Pancreas (tissue), 10 donors: ENCODE results near the gene RAPGEF4. TPM values are rescaled to one million over a fixed set of nuclear protein-coding genes. Genes with fewer than 3 reads are reported as not detected.
"Not testable (repeated sequence)": the region's sequence is repeated elsewhere in the genome, so short reads cannot be mapped to it uniquely, and the experiment has no call there.

ENCODE experiments used
- ATAC-seq, 4 donors: fragments of 200-7000 bp; cut with Tn5 transposase; one replicate each; pipeline versions ENCODE4 v1.8.0 to v1.9.1; 2020; ENCODE audit warnings: mild to moderate bottlenecking in 4 of 4, moderate library complexity in 4 of 4
- DNase-seq, 6 donors: peaks; one replicate each; pipeline ENCODE4 v3.0.0-alpha.2; 2020
- FAIRE-seq: peaks from 2 replicates; lab custom pipeline; 2012; peaks lifted over from hg19 to GRCh38; lab: Jason Lieb, UNC
- H3K27ac ChIP-seq, 4 donors: fragments of 200-600 bp; sonication (generic); 1 replicate in 3 of 4; 2 replicates in 1 of 4; pipeline versions ENCODE4 v1.5.0 to v1.8.0; 2020
- H3K27me3 ChIP-seq, 4 donors: fragments of 200-600 bp; one replicate each; pipeline ENCODE4 v1.8.0; 2021
- H3K36me3 ChIP-seq, 3 donors: fragments of 200-600 bp; sonication (generic) in 1 of 3; one replicate each; pipeline versions ENCODE4 v1.5.0 to v1.8.0; 2020 to 2021
- H3K4me1 ChIP-seq, 3 donors: fragments of 200-600 bp; one replicate each; pipeline ENCODE4 v1.8.0; 2021
- H3K4me3 ChIP-seq, 4 donors: fragments of 200-600 bp; sonication (generic) in 2 of 4; one replicate each; pipeline versions ENCODE4 v1.5.0 to v1.8.0; 2020 to 2021
- H3K9me3 ChIP-seq, 4 donors: fragments of 200-600 bp; one replicate each; pipeline ENCODE4 v1.8.0; 2021
- WGBS, 2 donors: extraction: QIAGEN DNeasy Blood & Tissue Kit; methylation state at CpG; one replicate each; pipeline ENCODE4 v1.1.7; 2013; 5-methylcytosine and 5-hydroxymethylcytosine counted together
- intact Hi-C, 3 donors: fragments of 100-400 bp; cut with DNase I; formaldehyde crosslinking; loops; one replicate each; pipeline versions ENCODE4 v1.11.1 to v1.14.2; 2022
- polyA plus RNA-seq, 2 donors: library from polyadenylated mRNA; stranded (reverse); fragments of 200-250 nt; gene quantifications; one replicate each; pipeline ENCODE4 v1.2.3, GENCODE V29; 2013
- total RNA-seq, 6 donors: library from RNA; stranded (reverse); fragmentation: NEBNext Ultra II Directional in 4 of 6; extraction: Animal tissue kit (Norgen Biotek cat#: 25700) in 4 of 6; gene quantifications; one replicate each; pipeline versions ENCODE4 v1.2.1 to v1.2.4, GENCODE V29; 2021 to 2023
- TF ChIP-seq, protein P1 (sequence below), 4 donors: fragments of 200-600 bp; sonication (generic) in 3 of 4; IDR thresholded peaks; one replicate each; pipeline versions ENCODE4 v1.5.0 to v1.8.0; 2021; ENCODE audit warnings: antibody characterized with exemption in 4 of 4
- donor health status: healthy with polysubstance abuse.
- donor health status: DM: no; HTN: no; CAD: no; lungs with moderate emphysema.
- donor health status: DM: no; HTN: no; CAD: no.
- donor health status: control.
- donor health status: control.
- donor health status: Bipolar disorder and iron deficiency.
- donor health status: DM: yes; HTN: yes; CAD: no.
- donor health status: DM: no; HTN: no; CAD: no.
- donor health status: DM: no; HTN: no; CAD: no.
- donor health status: DM: yes; HTN: yes; CAD: no.

Gene RAPGEF4
- total and polyA plus RNA-seq, 8 donors: 2.1 to 9.0 (median 5.1) TPM

DNA sequence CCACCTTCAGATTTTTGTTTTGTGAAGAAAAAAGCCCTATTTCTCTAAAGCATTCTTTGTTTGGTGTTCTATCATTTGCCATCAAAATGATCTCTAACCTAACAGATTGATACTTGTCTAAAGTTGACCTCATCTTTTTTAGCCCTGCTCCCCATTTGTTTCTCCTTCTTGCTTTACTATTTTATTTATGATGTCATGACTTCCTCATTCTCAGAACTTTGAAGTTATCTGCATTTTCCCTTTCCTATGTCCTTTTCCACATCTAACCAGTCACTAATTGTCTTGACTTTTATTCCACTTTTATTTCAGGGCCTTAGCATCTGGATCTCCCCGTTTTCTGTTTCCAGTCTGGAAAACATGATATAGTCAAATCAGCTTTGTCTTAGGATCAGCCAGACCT is 8.3 kb downstream of the RAPGEF4 start:
- intact Hi-C loops: no loop called here
- FAIRE-seq (no peak), DNase-seq (no peak), ATAC-seq (no peak)
- Histone ChIP-seq H3K27ac (no peak overlapping the region), H3K27me3 (no peaks in the 10 kb centered on the region), H3K4me1 (no peaks in the 10 kb centered on the region), H3K36me3 (no peaks in the 10 kb centered on the region), H3K4me3 (no peak overlapping the region), H3K9me3 (peaks cover 0 to 4% (median 0%) of the 10 kb centered on the region in 4 donors)
- 75% methylated on average over 1 of the region's 1 CpG for WGBS, 2 donors
- TF ChIP-seq, protein P1, sequence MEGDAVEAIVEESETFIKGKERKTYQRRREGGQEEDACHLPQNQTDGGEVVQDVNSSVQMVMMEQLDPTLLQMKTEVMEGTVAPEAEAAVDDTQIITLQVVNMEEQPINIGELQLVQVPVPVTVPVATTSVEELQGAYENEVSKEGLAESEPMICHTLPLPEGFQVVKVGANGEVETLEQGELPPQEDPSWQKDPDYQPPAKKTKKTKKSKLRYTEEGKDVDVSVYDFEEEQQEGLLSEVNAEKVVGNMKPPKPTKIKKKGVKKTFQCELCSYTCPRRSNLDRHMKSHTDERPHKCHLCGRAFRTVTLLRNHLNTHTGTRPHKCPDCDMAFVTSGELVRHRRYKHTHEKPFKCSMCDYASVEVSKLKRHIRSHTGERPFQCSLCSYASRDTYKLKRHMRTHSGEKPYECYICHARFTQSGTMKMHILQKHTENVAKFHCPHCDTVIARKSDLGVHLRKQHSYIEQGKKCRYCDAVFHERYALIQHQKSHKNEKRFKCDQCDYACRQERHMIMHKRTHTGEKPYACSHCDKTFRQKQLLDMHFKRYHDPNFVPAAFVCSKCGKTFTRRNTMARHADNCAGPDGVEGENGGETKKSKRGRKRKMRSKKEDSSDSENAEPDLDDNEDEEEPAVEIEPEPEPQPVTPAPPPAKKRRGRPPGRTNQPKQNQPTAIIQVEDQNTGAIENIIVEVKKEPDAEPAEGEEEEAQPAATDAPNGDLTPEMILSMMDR (IDR thresholded peaks at IDR 0.05): no peak

DNA sequence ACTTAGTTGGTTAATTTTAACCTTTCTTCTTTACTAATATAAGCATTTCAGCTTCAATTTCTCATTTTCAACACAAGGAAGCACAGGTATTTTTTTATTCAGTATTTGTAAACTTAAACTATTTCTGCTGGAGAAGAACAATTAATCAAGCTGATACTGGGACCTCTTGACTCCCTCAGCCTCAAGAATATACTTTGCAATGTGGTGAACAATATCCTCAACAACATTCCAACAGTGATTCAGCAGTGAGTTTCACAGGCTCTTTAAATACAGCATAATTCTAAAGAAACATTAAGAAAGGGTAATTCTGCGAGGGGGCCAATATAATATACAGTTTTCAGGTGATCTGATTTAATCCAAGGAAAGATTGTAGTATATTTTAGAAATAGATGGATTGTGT is 10.0 kb downstream of the RAPGEF4 start:
- no peak for FAIRE-seq
- TF ChIP-seq, protein P1 (IDR thresholded peaks at IDR 0.05): no peak
- Histone ChIP-seq H3K36me3 (no peaks in the 10 kb centered on the region), H3K4me1 (no peaks in the 10 kb centered on the region), H3K27ac (no peak overlapping the region), H3K9me3 (peaks cover 0 to 4% (median 0%) of the 10 kb centered on the region in 4 donors), H3K27me3 (no peaks in the 10 kb centered on the region), H3K4me3 (no peak overlapping the region)
- DNase-seq: no peak
- intact Hi-C loops: no loop called here
- WGBS, 2 donors: 94 to 95% methylated on average over 1 of the region's 1 CpG
- ATAC-seq: no peak

DNA sequence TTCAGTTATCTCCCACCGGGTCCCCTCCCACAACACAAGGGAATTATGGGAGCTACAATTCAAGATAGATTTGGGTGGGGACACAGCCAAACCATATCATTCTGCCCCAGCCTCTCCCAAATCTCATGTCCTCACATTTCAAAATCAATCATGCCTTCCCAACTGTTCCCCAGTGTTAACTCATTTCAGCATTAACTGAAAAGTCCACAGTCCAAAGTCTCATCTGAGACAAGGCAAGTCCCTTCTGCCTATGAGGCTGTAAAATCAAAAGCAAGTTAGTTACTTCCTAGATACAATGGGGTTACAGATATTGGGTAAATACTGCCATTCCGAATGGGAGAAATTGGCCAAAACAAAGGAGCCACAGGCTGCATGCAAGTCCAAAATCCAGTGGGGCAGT is 12.9 kb downstream of the RAPGEF4 start:
- H3K4me1 ChIP-seq, H3K9me3 ChIP-seq, DNase-seq, ATAC-seq, H3K4me3 ChIP-seq, H3K36me3 ChIP-seq, intact Hi-C loops, H3K27me3 ChIP-seq, FAIRE-seq, H3K27ac ChIP-seq: not testable (repeated sequence)
- 86 to 91% methylated on average over 2 of the region's 2 CpGs for WGBS, 2 donors

DNA sequence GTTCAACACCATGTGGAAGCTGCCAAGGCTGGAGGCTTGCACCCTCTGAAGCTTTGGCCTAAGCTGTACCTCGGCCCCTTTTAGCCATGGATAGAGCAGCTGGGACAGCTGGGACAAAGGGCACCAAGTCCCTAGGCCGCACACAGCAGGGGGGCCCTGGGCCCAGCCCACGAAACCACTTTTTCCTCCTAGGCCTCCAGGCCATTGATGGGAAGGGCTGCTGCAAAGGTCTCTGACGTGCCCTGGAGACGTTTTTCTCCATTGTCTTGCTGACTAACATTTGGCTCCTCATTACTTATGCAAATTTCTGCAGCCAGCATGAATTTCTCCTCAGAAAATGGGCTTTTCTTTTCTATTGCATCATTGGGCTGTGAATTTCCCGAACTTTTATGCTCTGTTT is 13.7 kb downstream of the RAPGEF4 start:
- H3K4me3 ChIP-seq: no peak overlapping the region
- no peak overlapping the region for H3K27ac ChIP-seq
- TF ChIP-seq, protein P1 (IDR thresholded peaks at IDR 0.05): no peak
- intact Hi-C loops: no loop called here
- no peak for FAIRE-seq
- H3K9me3 ChIP-seq: peaks cover 0 to 3% (median 0%) of the 10 kb centered on the region in 4 donors
- DNase-seq: no peak
- WGBS, 2 donors: 64 to 85% methylated on average over 6 of the region's 6 CpGs
- no peaks in the 10 kb centered on the region for H3K4me1 ChIP-seq
- ATAC-seq: no peak
- H3K36me3 ChIP-seq: no peaks in the 10 kb centered on the region
- H3K27me3 ChIP-seq: no peaks in the 10 kb centered on the region

DNA sequence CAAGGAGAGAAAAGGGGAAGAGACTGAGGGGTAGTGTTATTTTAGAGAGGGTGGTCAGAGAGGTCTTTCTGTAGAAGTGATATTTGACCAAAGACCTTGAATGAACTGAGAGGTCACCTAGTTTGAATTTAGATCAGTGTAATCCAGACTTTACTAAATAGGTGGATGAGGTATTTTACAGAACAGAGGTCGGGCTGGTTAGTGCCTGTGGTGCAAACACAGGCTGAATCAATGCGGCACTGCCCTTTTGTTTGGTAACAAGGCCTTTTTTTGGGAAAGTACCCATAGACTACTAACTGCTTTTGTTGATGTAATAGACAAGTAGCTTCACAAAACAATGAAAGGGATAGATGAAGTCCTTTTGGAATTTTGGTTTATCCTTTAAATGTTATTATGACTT is 15.9 kb downstream of the RAPGEF4 start:
- ATAC-seq (no peak), FAIRE-seq (no peak), DNase-seq (no peak)
- Histone ChIP-seq H3K27me3 (no peaks in the 10 kb centered on the region), H3K4me1 (no peaks in the 10 kb centered on the region), H3K9me3 (no peaks in the 10 kb centered on the region), H3K4me3 (no peak overlapping the region), H3K36me3 (no peaks in the 10 kb centered on the region), H3K27ac (no peak overlapping the region)
- TF ChIP-seq, protein P1 (IDR thresholded peaks at IDR 0.05): no peak
- intact Hi-C loops: no loop called here
- WGBS, 2 donors: 31 to 43% methylated on average over 2 of the region's 2 CpGs
